Measurements from ENCODE around the gene ATP8A2.
"Not testable (repeated sequence)": the region's sequence is repeated elsewhere in the genome, so short reads cannot be mapped to it uniquely, and the experiment has no call there.

The ATP8A2 gene

DNA sequence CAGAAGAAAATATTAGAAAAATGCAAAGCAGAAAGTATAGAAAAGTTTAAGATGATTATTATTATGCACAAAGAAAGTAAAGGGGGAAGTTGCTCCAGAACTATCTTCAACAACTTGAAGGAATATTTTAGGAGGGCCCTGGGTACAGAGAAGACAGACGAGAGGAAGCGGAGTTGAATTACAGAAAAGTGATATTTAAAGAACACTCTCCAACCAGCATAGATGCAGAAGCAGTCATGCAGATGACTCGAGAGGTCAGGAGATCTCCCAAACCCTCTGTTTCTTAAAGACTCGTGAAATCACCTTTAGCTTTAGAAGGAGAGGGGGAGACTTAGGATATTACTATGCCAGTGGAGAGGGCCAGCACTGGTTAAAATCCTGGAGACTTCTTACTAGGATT is 688.6 kb downstream of the ATP8A2 start:
- DNase-seq (ENCODE audit: low read depth in 4 of 4, low spot score in 1 of 4), result no peak

DNA sequence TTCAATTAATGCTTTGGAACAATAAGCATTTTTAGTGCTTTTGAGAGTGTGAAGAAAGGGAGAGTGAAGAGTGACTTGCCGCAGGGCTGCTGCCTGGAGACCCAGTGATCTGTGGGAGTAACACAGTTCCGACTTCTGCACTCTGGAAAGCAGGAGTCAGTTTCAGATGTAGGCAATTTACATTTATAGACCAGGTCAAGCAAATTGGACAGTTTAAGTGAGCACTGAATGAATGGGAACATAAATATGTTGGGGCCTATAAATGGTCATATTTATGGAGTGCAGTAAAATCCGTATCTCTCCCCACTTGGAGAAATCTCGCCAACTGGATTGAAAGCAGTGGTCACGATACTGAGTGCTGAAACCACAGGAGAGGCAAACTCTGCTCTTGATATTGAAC is 689.5 kb downstream of the ATP8A2 start:
- no peak for DNase-seq (ENCODE audit: low read depth in 4 of 4, low spot score in 1 of 4)

DNA sequence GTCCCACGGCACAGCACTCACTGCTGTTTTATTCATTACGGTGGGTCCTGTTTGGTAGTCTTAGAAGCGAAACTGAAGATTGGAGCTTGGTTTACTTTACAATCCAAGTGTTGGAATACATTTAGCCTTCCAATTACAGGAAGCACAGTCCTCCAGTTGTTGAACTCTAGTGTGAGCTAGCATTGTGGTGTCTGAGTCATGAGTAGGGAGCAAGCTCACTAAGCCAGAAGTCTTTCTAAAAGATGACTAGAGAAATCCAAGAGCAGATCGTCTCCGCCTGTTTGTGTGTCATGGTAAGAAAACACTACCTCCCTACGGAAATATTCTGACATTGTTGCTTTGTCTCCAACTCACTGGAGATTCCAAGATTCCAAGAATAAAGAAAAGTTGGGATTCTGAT is 690.2 kb downstream of the ATP8A2 start:
- DNase-seq (ENCODE audit: low read depth in 4 of 4, low spot score in 1 of 4), result no peak

DNA sequence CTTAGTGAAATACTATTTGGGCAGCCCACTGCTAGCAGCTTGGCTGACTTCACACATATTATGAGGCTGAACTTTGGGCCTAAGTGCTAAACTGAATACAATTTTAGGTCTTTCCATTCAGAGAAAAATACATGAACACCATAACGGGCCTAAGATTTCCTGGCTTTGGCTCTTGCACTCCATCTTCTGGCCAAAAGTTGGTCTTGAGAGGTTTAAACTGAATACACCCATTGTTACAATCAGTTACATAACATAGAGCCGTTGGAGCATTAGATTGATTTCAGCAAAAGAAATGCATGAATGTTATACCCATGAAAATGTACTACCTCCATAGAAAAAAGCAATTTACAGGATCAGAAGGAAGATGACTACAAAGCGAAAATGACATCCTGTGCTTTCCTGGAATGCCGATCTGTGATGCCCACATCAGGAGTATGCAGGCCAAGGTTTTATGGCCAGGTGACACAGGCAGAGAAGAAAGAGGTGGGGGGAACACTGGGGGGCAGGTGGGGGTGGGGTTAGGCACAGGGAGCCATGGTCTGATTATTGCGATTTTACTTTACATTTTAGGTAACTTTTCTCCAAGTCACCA is 691.2 kb downstream of the ATP8A2 start:
- DNase-seq (ENCODE audit: low read depth in 4 of 4, low spot score in 1 of 4), result no peak

DNA sequence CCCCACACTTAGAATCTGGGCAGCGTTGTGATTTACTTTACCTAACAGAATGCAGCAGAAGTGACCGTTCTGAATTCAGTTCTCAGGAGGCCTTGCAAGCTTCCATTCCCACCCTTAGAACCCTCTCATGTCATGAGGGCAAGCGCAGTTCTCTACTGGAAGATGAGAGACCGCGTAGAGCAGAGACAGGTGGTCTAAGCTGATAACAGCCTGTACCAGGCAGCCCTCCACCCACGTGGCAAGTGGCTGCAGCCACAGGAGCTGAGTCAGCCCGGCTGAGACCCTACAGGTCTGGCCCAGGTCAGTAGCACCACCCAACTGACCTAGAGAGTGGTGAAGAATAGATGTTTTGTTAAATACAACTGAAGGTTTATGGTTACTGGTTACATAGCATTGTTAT is 694.7 kb downstream of the ATP8A2 start:
- DNase-seq (ENCODE audit: low read depth in 4 of 4, low spot score in 1 of 4), result not testable (repeated sequence)

DNA sequence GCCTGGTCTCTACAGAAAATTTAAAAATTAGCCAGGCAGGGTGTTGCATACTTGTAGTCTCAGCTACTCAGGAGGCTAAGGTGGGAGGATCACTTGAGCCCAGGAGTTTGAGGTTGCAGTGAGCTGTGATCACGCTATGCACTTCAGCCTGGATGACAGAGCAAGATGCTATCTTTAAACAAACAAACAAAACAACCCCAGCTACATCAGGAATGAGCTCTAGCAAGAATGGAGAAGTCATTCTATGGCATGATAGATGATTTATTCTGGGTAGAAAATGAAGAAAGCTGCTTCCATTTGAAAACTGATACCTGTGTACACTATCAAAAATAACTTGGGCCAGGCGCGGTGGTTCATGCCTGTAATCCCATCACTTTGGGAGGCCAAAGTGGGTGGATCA is 695.8 kb downstream of the ATP8A2 start:
- no peak for DNase-seq (ENCODE audit: low read depth in 4 of 4, low spot score in 1 of 4)

DNA sequence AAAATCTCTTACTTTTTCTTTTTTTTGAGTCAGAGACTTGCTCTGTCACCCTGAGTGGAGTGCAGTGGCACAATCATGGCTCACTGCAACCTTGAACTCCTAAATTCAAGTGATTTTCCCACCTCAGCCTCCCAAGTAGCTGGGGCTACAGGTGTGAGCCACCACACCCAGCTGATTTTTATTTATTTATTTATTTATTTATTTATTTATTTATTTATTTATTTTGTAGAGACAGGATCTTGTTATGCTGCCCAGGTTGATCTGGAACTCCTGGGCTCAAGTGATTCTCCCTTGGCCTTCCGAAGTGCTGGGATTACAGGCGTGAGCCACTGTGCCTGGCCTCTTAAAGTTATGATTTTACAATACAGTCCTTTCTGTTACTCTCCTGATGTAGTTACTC is 696.6 kb downstream of the ATP8A2 start:
- DNase-seq (ENCODE audit: low read depth in 4 of 4, low spot score in 1 of 4), result not testable (repeated sequence)

DNA sequence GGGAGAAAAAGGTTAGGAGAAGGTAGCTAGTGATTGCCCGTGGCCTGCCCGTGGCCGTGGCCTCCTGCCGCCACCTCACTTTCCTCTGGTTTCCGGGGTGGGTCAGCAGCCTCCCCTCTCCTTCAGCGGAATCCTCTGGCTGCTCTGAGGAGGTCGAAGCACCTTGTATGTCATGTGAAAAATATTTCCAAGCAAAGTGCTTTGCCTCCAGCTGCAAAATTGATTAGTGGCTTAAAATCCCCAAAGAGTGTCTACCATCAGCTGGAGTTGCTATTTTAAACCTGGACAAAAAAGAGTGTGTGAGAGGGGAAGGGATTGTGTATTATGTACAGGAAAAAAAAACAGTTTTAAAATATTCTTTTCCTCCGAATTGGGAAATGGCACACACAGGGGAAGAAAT is 697.9 kb downstream of the ATP8A2 start:
- DNase-seq (ENCODE audit: low read depth in 4 of 4, low spot score in 1 of 4), result not testable (repeated sequence)

DNA sequence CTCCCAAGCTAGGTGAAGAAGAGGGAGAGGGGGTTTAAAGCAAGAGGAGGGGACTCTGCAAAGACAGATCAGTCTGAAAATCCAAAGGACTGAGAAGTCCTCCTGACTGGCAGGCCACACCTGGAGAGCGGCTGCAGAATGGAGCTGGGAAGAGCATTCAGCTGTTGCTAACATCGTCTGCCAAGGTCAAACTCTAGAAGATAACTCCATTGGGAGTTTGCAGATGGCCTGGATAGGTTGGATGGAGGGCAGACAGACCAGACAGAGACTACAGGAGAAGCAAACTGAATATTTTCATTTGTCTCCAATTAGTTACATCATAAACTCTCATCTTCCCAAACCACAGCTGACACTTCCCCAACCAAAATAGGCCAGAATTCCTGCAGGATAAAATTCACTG is 699.9 kb downstream of the ATP8A2 start:
- DNase-seq (ENCODE audit: low read depth in 4 of 4, low spot score in 1 of 4), result no peak

DNA sequence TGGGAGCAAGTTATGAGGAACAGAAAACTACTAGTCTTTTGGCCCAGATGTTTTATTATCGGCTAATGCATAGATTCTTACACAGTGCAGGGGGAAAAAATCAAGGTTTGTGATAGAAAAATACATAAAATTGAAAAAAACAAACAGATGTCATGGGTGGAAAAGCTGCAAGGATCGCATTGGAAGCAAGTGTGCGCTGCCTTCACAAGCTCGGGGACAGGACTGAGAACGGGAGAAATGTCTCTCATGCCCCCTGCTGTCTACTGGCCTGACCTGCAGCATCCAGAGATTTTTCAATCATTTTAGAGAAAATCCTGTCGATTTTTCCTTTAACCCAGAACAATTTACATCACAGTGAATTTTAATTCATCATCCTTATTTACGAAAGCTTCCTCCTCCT is 700.6 kb downstream of the ATP8A2 start:
- DNase-seq (ENCODE audit: low read depth in 4 of 4, low spot score in 1 of 4), result not testable (repeated sequence)

DNA sequence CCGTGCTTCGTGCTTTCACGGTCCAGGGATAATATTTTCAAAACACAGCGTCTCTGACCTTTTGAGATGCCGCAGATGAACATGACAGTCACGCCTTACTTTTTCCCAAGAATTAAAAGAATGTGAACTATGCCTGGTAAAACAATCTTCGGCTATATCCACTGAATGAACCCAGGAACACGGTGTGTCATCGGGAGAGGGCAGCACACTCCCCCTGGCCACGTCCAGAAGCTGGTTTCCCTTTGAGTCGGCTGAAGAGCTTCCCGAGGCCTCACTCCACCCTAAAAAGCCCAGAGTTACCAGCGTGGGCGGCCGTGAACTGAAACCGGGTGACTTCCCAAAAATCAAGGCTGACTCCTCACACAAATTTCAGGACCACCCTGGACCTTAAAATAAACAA is 702.9 kb downstream of the ATP8A2 start:
- DNase-seq (ENCODE audit: low read depth in 4 of 4, low spot score in 1 of 4), result no peak
